Thoracic aorta (tissue), 2 donors: ENCODE measurements around the gene SCYL2. TPM values are rescaled to one million over a fixed set of nuclear protein-coding genes. Genes with fewer than 3 reads are reported as not detected.

Source experiments
- ATAC-seq: fragments of 150-250 bp; one replicate; pipeline ENCODE4 v1.8.0; 2017; ENCODE audit warnings: low read depth; ENCODE audit not compliant: insufficient number of reproducible peaks, low FRiP score
- DNase-seq: peaks from one replicate; pipeline ENCODE4 v3.0.0-alpha.2; 2020; ENCODE audit warnings: low spot score
- H3K27ac ChIP-seq, 2 donors: fragments of 200-600 bp; sonication (generic); 1 replicate in 1 of 2; 2 replicates in 1 of 2; pipeline ENCODE4 v1.5.1; 2016; ENCODE audit warnings: mild to moderate bottlenecking in 2 of 2, moderate library complexity in 2 of 2
- H3K27me3 ChIP-seq: fragments of 200-600 bp; sonication (generic); replicated peaks from 2 replicates; pipeline ENCODE4 v1.6.0; 2016; ENCODE audit warnings: mild to moderate bottlenecking; ENCODE audit not compliant: insufficient read depth
- H3K36me3 ChIP-seq: fragments of 200-600 bp; sonication (generic); one replicate; pipeline ENCODE4 v1.5.1; 2016
- H3K4me1 ChIP-seq, 2 donors: fragments of 200-600 bp; sonication (generic); 1 replicate in 1 of 2; 2 replicates in 1 of 2; pipeline versions ENCODE4 v1.5.1 to v1.6.0; 2016; ENCODE audit warnings: low read depth in 2 of 2, mild to moderate bottlenecking in 1 of 2; ENCODE audit not compliant: control insufficient read depth in 1 of 2
- H3K4me3 ChIP-seq: fragments of 200-600 bp; sonication (generic); 2 replicates; pipeline ENCODE4 v1.5.1; 2016; ENCODE audit warnings: mild to moderate bottlenecking
- H3K9me3 ChIP-seq: fragments of 200-600 bp; sonication (generic); 2 replicates; pipeline ENCODE4 v1.5.1; 2016
- total RNA-seq, 2 donors: library from RNA; depleted of rRNA; stranded (reverse); fragments of >200 nt; gene quantifications; one replicate each; pipeline versions ENCODE4 v1.1.0 to v1.2.3, GENCODE V29; 2016
- TF ChIP-seq, protein P1 (sequence below): fragments of 200-600 bp; sonication (generic); IDR thresholded peaks from one replicate; pipeline ENCODE4 v1.5.1; 2019; ENCODE audit warnings: antibody characterized with exemption

SCYL2 gene
- total RNA-seq, 2 donors from 2014 or later: 44.8 to 52.3 TPM

GRCh38 chr12:100383586-100384558 lies 116.9 kb downstream of the SCYL2 start:
- ATAC-seq (no peak), DNase-seq (no peak)
- H3K36me3 ChIP-seq: no peaks in the 10 kb centered on the region
- H3K4me1 ChIP-seq: no peaks in the 10 kb centered on the region
- no peaks in the 10 kb centered on the region for H3K9me3 ChIP-seq
- TF ChIP-seq, protein P1, sequence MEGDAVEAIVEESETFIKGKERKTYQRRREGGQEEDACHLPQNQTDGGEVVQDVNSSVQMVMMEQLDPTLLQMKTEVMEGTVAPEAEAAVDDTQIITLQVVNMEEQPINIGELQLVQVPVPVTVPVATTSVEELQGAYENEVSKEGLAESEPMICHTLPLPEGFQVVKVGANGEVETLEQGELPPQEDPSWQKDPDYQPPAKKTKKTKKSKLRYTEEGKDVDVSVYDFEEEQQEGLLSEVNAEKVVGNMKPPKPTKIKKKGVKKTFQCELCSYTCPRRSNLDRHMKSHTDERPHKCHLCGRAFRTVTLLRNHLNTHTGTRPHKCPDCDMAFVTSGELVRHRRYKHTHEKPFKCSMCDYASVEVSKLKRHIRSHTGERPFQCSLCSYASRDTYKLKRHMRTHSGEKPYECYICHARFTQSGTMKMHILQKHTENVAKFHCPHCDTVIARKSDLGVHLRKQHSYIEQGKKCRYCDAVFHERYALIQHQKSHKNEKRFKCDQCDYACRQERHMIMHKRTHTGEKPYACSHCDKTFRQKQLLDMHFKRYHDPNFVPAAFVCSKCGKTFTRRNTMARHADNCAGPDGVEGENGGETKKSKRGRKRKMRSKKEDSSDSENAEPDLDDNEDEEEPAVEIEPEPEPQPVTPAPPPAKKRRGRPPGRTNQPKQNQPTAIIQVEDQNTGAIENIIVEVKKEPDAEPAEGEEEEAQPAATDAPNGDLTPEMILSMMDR: no peak
- H3K27me3 ChIP-seq: no peaks in the 10 kb centered on the region
- H3K27ac ChIP-seq: no peak overlapping the region
- no peak overlapping the region for H3K4me3 ChIP-seq

- TF ChIP-seq, protein P1: no peak
- H3K4me3 ChIP-seq: no peak overlapping the region
- ATAC-seq (no peak), DNase-seq (no peak)
- H3K36me3 ChIP-seq: no peaks in the 10 kb centered on the region
- no peaks in the 10 kb centered on the region for H3K4me1 ChIP-seq
- no peak overlapping the region for H3K27ac ChIP-seq
- no peaks in the 10 kb centered on the region for H3K27me3 ChIP-seq
- H3K9me3 ChIP-seq: no peaks in the 10 kb centered on the region
These were observed 117.6 kb downstream of the SCYL2 start for GRCh38 chr12:100384559-100384935.

- Histone ChIP-seq H3K27ac (no peak overlapping the region), H3K4me1 (no peaks in the 10 kb centered on the region), H3K36me3 (no peaks in the 10 kb centered on the region), H3K9me3 (no peaks in the 10 kb centered on the region), H3K4me3 (no peak overlapping the region), H3K27me3 (no peaks in the 10 kb centered on the region)
- ATAC-seq (no peak), DNase-seq (no peak)
- TF ChIP-seq, protein P1: no peak
These were observed 121.4 kb downstream of the SCYL2 start for GRCh38 chr12:100388382-100388781.

Other genes with a start within 250 kb of the SCYL2 start
- 10 to 100 TPM; 42.9 to 62.5 TPM for gene BLTP3B, start 124.3 kb upstream of the SCYL2 start, total RNA-seq
- 100 to 1,000 TPM in 1 of 2 donors, 10 to 100 TPM in 1; 17.6 to 130 TPM for gene ACTR6, start 66.4 kb upstream of the SCYL2 start, total RNA-seq
- gene DEPDC4, start 98 bp upstream of the SCYL2 start, total RNA-seq: not detected
- not detected for gene SLC17A8, start 89.9 kb downstream of the SCYL2 start, total RNA-seq
- gene NR1H4, start 206.7 kb downstream of the SCYL2 start, total RNA-seq: 1 to 10 TPM in 1 of 2 donors, not detected in 1; 1.9 TPM